Measurements from ENCODE around the gene SPHK1.

The SPHK1 gene

GRCh38 chr17:76414334-76415295, 30.2 kb downstream of the SPHK1 start:
- no peak overlapping the region for H3K4me3 Mint-ChIP-seq
- peak overlapping the region in 1 of 3 experiments; percentile 35 for H3K27ac Mint-ChIP-seq
- H3K27me3 Mint-ChIP-seq (ENCODE audit: low read depth): no peaks in the 10 kb centered on the region
- TF ChIP-seq CTCF (IDR thresholded peaks at IDR 0.05; ENCODE audit: unreplicated experiment in 3 of 3): no peak
- H3K36me3 Mint-ChIP-seq (ENCODE audit: low read depth): peaks cover 13% of the 10 kb centered on the region
- H3K9me3 Mint-ChIP-seq: no peaks in the 10 kb centered on the region
- H3K4me1 Mint-ChIP-seq: peaks cover 32% of the 10 kb centered on the region

GRCh38 chr17:76415786-76416185, 31.4 kb downstream of the SPHK1 start:
- Mint-ChIP-seq H3K9me3 (no peaks in the 10 kb centered on the region), H3K27me3 (ENCODE audit: low read depth) (no peaks in the 10 kb centered on the region), H3K36me3 (ENCODE audit: low read depth) (peaks cover 9% of the 10 kb centered on the region), H3K4me3 (no peak overlapping the region), H3K27ac (no peak overlapping the region), H3K4me1 (peaks cover 43% of the 10 kb centered on the region)
- no peak for TF ChIP-seq CTCF (IDR thresholded peaks at IDR 0.05; ENCODE audit: unreplicated experiment in 3 of 3)

GRCh38 chr17:76416457-76416856, 32.0 kb downstream of the SPHK1 start:
- H3K27ac Mint-ChIP-seq: no peak overlapping the region

GRCh38 chr17:76416899-76417298, 32.5 kb downstream of the SPHK1 start:
- peaks cover 47% of the 10 kb centered on the region for H3K4me1 Mint-ChIP-seq
- TF ChIP-seq CTCF (IDR thresholded peaks at IDR 0.05; ENCODE audit: unreplicated experiment in 3 of 3): no peak
- no peak overlapping the region for H3K4me3 Mint-ChIP-seq
- H3K27me3 Mint-ChIP-seq (ENCODE audit: low read depth): no peaks in the 10 kb centered on the region
- H3K9me3 Mint-ChIP-seq: no peaks in the 10 kb centered on the region
- no peak overlapping the region for H3K27ac Mint-ChIP-seq
- peaks cover 9% of the 10 kb centered on the region for H3K36me3 Mint-ChIP-seq (ENCODE audit: low read depth)

More at GRCh38 chr17:76416457-76416856, 32.0 kb downstream of the SPHK1 start:
- Mint-ChIP-seq H3K4me3 (no peak overlapping the region), H3K9me3 (no peaks in the 10 kb centered on the region), H3K27me3 (ENCODE audit: low read depth) (no peaks in the 10 kb centered on the region), H3K4me1 (peaks cover 47% of the 10 kb centered on the region), H3K36me3 (ENCODE audit: low read depth) (peaks cover 9% of the 10 kb centered on the region)
- TF ChIP-seq CTCF (IDR thresholded peaks at IDR 0.05; ENCODE audit: unreplicated experiment in 3 of 3): no peak

- no peaks in the 10 kb centered on the region for H3K9me3 Mint-ChIP-seq
- no peaks in the 10 kb centered on the region for H3K27me3 Mint-ChIP-seq (ENCODE audit: low read depth)
- H3K4me1 Mint-ChIP-seq: peaks cover 47% of the 10 kb centered on the region
- H3K36me3 Mint-ChIP-seq (ENCODE audit: low read depth): peaks cover 9% of the 10 kb centered on the region
- no peak overlapping the region for H3K27ac Mint-ChIP-seq
- no peak overlapping the region for H3K4me3 Mint-ChIP-seq
- no peak for TF ChIP-seq CTCF (IDR thresholded peaks at IDR 0.05; ENCODE audit: unreplicated experiment in 3 of 3)
Measured at GRCh38 chr17:76417499-76418143, 33.2 kb downstream of the SPHK1 start.

Data from nephron (organoid).